Endothelial cell of umbilical vein (primary cell): ENCODE measurements around the gene NOP10. TPM values are rescaled to one million over a fixed set of nuclear protein-coding genes. Genes with fewer than 3 reads are reported as not detected.

ENCODE experiments used
- BruUV-seq: library from RNA; stranded (reverse); fragments of 400-500 nt; replicated peaks from 2 replicates; lab custom pipeline; 2021; lab: Mats Ljungman, UMichigan
- CTCF ChIA-PET: fragments of 300-600, 350-600 bp; sonication (Branson Sonifier 250); formaldehyde crosslinking; loops from one replicate; lab custom pipeline; 2021; ENCODE audit warnings: antibody characterized with exemption, inconsistent platforms; lab: Charles Lee
- POLR2A ChIA-PET: fragments of 300-600, 350-600 bp; sonication (Branson Sonifier 250); formaldehyde crosslinking; loops from one replicate; lab custom pipeline; 2021; ENCODE audit warnings: antibody characterized with exemption, inconsistent platforms; lab: Charles Lee
- DNase-seq: peaks from one replicate; pipeline ENCODE4 v3.0.0-alpha.2; 2011; ENCODE audit warnings: low read depth, low spot score
- FAIRE-seq: peaks from 2 replicates; lab custom pipeline; 2011; peaks lifted over from hg19 to GRCh38; lab: Jason Lieb, UNC
- H2AFZ ChIP-seq: 2 replicates; pipeline ENCODE4 v1.6.0; 2012; ENCODE audit warnings: low read depth, low read length, control low read depth, inconsistent platforms
- H3K27ac ChIP-seq: 2 replicates; pipeline ENCODE4 v1.5.1; 2011; ENCODE audit warnings: low read depth, mild to moderate bottlenecking, control low read depth, low read length, moderate library complexity; ENCODE audit not compliant: insufficient read depth
- H3K27me3 ChIP-seq, 2 experiments: 2 replicates each; pipeline versions ENCODE4 v1.6.0 to v1.6.1; 2011; ENCODE audit warnings: low read length in 2 of 2, mixed read lengths in 1 of 2; ENCODE audit not compliant: control insufficient read depth in 2 of 2, insufficient read depth in 2 of 2
- H3K36me3 ChIP-seq, 2 experiments: 2 replicates in 1 of 2; 3 replicates in 1 of 2; pipeline ENCODE4 v1.5.1; 2011; ENCODE audit warnings: low read length in 2 of 2, mild to moderate bottlenecking in 1 of 2, moderate library complexity in 1 of 2; ENCODE audit not compliant: control insufficient read depth in 2 of 2, insufficient read depth in 2 of 2; ENCODE audit errors: extremely low read depth in 1 of 2
- H3K4me1 ChIP-seq: 3 replicates; pipeline ENCODE4 v1.5.1; 2011; ENCODE audit warnings: mild to moderate bottlenecking, low read length; ENCODE audit not compliant: control insufficient read depth, insufficient read depth; ENCODE audit errors: extremely low read depth
- H3K4me2 ChIP-seq: 2 replicates; pipeline ENCODE4 v1.6.1; 2011; ENCODE audit warnings: low read length, control low read depth, mixed read lengths; ENCODE audit not compliant: insufficient read depth
- H3K4me3 ChIP-seq, 3 experiments: fragments of 200-600 bp in 1 of 3; sonication (generic), shearing (Covaris generic) in 1 of 3; replicated peaks in 1 of 3; 2 replicates each; pipeline ENCODE4 v1.5.1; 2011 to 2016; ENCODE audit warnings: control low read depth in 3 of 3, low read length in 3 of 3, mild to moderate bottlenecking in 2 of 3, inconsistent platforms in 1 of 3, low read depth in 1 of 3, moderate library complexity in 1 of 3; ENCODE audit not compliant: insufficient read depth in 1 of 3
- H3K79me2 ChIP-seq: 2 replicates; pipeline ENCODE4 v1.6.0; 2012; ENCODE audit warnings: low read length, inconsistent platforms; ENCODE audit not compliant: control insufficient read depth, insufficient read depth
- H3K9ac ChIP-seq: replicated peaks from 2 replicates; pipeline ENCODE3; 2011; ENCODE audit warnings: low read length, control low read depth; ENCODE audit not compliant: insufficient read depth; ENCODE audit errors: extremely low read depth
- H3K9me1 ChIP-seq: replicated peaks from 3 replicates; pipeline ENCODE4 v1.6.0; 2011; ENCODE audit warnings: mild to moderate bottlenecking, low read length; ENCODE audit not compliant: control insufficient read depth, insufficient read depth; ENCODE audit errors: extremely low read depth
- H3K9me3 ChIP-seq: replicated peaks from 2 replicates; pipeline ENCODE4 v1.5.1; 2012; ENCODE audit warnings: low read length, inconsistent platforms; ENCODE audit not compliant: control insufficient read depth, insufficient read depth
- H4K20me1 ChIP-seq: replicated peaks from 2 replicates; pipeline ENCODE3; 2011; ENCODE audit warnings: mild to moderate bottlenecking, low read length; ENCODE audit not compliant: control insufficient read depth, insufficient read depth; ENCODE audit errors: extremely low read depth
- CTCF ChIP-seq, 2 donors: IDR thresholded peaks; 1 replicate in 1 of 2; 2 replicates in 1 of 2; pipeline ENCODE4 v1.5.1; 2011; ENCODE audit warnings: low read length in 2 of 2, mild to moderate bottlenecking in 2 of 2, moderate library complexity in 2 of 2, control low read depth in 1 of 2, inconsistent platforms in 1 of 2, low read depth in 1 of 2; ENCODE audit not compliant: insufficient read depth in 1 of 2; ENCODE audit errors: extremely low read depth in 1 of 2
- FOS ChIP-seq: IDR thresholded peaks from 2 replicates; pipeline ENCODE4 v1.6.1; 2011; ENCODE audit warnings: mild to moderate bottlenecking, low read length, moderate library complexity, borderline replicate concordance; ENCODE audit not compliant: insufficient read depth
- GATA2 ChIP-seq: IDR thresholded peaks from 2 replicates; pipeline ENCODE4 v1.7.0; 2011; ENCODE audit warnings: low read depth, mild to moderate bottlenecking, moderate library complexity, mixed read lengths, low read length; ENCODE audit not compliant: insufficient read length, insufficient read depth
- JUN ChIP-seq: IDR thresholded peaks from 2 replicates; pipeline ENCODE4 v1.6.1; 2011; ENCODE audit warnings: borderline replicate concordance, low read depth; ENCODE audit not compliant: insufficient read length, insufficient read depth
- MYC ChIP-seq: IDR thresholded peaks from one replicate; pipeline ENCODE4 v1.6.1; 2011; ENCODE audit warnings: mild to moderate bottlenecking, low read depth, low read length
- POLR2A ChIP-seq: IDR thresholded peaks from 2 replicates; pipeline ENCODE4 v1.6.1; 2012; ENCODE audit warnings: low read depth, mild to moderate bottlenecking, control low read depth, low read length
- POLR2AphosphoS5 ChIP-seq: IDR thresholded peaks from 2 replicates; pipeline ENCODE4 v1.6.1; 2012; ENCODE audit warnings: low read depth, mild to moderate bottlenecking, control low read depth, low read length, moderate library complexity; ENCODE audit not compliant: insufficient read depth
- dilution Hi-C: fragments of 300-500 bp; cut with MboI; formaldehyde crosslinking; loops from one replicate; pipeline ENCODE4 v1.15.0; 2019; ENCODE audit warnings: low sequenced_read_pairs; ENCODE audit not compliant: extremely low pct_ligation_motif_present
- intact Hi-C: fragments of 100-400 bp; cut with micrococcal nuclease; formaldehyde crosslinking; loops from one replicate; pipeline ENCODE4 v1.10.0; 2022
- polyA plus RNA-seq, 4 experiments: library from polyadenylated mRNA; depleted of rRNA in 3 of 4; stranded (reverse) in 3 of 4; unstranded in 1 of 4; fragments of >200 nt; gene quantifications; 2 replicates each; pipeline versions ENCODE4 v1.2.1 to v1.2.3, GENCODE V29; 2011 to 2012; ENCODE audit warnings: missing spikeins in 1 of 4
- total RNA-seq: library from RNA; stranded (reverse); gene quantifications from 2 replicates; pipeline ENCODE4 v1.2.3, GENCODE V29; 2021

NOP10 gene
- total and polyA plus RNA-seq, 2 donors (not counting 3 experiments of a cell fraction or from before 2014, with no cell fraction given), result 225 to 710 TPM

DNA sequence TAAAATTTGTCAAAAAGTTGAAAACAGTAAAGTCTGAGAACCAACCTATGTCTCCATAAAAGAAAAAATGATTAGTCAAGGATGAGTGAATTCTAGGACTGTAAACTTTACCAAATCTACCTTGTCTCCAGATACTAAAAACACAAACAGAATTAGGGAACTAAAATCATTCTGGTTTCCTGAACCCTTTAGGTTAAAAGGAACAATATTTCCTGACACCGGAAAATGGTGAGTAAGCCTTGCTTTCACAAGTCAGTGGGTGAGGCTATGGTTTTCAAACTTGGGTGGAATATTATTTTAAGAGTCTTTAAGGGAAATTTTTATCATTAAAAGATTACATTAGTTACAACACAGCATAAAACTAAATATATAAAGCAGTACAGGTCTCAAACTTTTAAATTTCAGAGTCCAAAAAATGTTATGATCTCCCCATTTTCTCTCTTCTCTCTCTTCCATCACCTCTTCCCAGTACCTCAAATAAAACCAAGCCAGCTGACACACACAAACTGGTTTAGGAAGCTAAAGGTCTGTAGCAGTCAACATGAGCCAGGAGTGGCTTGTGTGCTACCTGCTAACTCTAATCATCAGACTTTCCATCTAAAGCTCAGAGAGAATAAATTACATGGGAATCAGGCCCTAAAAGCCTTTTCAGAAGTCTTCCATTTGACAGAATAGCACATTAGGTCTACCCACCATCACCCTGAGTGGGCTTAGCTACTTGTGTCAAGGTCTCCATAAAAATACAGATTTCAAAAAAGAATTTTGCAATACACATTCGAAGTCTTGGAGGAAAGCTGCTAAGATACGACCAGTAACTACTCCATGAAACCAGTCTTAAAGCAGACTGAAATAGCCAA, 7.5 kb downstream of the NOP10 start:
- FAIRE-seq, result peak; percentile 67
- intact Hi-C loops, result loop anchor here (2.0 kb wide), 1 partner anchor 95 kb away; no protein-coding TSS in a partner anchor
- H4K20me1 ChIP-seq, result no peaks in the 10 kb centered on the region
- H3K27ac ChIP-seq, result peak overlapping the region; percentile 82
- TF ChIP-seq POLR2AphosphoS5 (no peak), MYC (no peak), FOS (peak; percentile 82), POLR2A (peak; percentile 38), CTCF (IDR thresholded peaks at IDR 0.05; ENCODE audit: extremely low read depth in 1 of 2, insufficient read depth in 1 of 2, low read depth in 1 of 2, low read length in 2 of 2) (no peak), JUN (peak; percentile 56), GATA2 (no peak)
- peak overlapping the region in 2 of 3 experiments; percentile 18 to 74 for H3K4me3 ChIP-seq
- no peaks in the 10 kb centered on the region for H3K9me3 ChIP-seq
- peaks cover 1% of the 10 kb centered on the region for H3K79me2 ChIP-seq
- H3K4me2 ChIP-seq, result peak overlapping the region; percentile 99
- peaks cover 37% of the 10 kb centered on the region for H3K4me1 ChIP-seq
- dilution Hi-C loops, result no loop called here
- peak overlapping the region; percentile 34 for H2AFZ ChIP-seq
- DNase-seq, result peak; percentile 76
- TSS peak; percentile 9 for BruUV-seq
- CTCF ChIA-PET, result interaction anchor here (1.4 to 2.2 kb wide), 3 partner anchors 32 to 95 kb away, joined by 5 to 9 read pairs (median 8); partner anchors contain the start of gene LPCAT4
- no peaks in the 10 kb centered on the region for H3K36me3 ChIP-seq
- peak overlapping the region; percentile 67 for H3K9ac ChIP-seq
- POLR2A ChIA-PET, result interaction anchor here (0.7 kb wide), 1 partner anchor 188 kb away, joined by 3 read pairs; no protein-coding TSS in a partner anchor
- H3K9me1 ChIP-seq, result no peaks in the 10 kb centered on the region
- no peaks in the 10 kb centered on the region for H3K27me3 ChIP-seq
